Measurements from ENCODE around the gene LAMA3. TPM values are rescaled to one million over a fixed set of nuclear protein-coding genes. Genes with fewer than 3 reads are reported as not detected.

Gene LAMA3
- total RNA-seq, 1 donor, result 5.2 TPM

DNA sequence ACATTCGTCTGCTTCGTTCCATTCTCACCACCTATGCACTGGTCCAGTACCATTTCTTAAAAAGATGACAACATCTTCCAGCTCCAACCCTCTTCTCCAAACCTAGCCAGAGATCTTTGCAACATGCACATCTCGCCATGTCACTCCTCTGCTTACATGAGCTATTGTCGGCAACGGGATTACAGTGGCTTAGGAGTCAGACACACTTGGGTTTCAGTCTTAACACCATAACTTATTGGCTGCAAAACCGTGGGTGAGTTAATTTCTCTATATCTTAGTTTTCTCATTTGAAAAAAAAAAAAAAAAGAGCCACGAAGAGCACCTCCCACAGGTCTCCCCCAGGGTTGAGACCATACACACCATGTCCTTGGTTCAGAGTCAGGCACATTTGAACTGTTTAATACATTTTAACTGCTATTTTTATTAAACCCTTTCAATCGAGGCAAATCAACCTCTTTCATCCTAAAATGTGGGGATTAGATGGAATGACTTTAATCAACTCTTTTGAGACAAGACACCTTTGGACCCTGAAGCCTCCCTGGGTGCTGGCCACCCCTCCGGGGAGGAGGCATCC is 27.4 kb upstream of the LAMA3 start:
- TF ChIP-seq, protein P1, sequence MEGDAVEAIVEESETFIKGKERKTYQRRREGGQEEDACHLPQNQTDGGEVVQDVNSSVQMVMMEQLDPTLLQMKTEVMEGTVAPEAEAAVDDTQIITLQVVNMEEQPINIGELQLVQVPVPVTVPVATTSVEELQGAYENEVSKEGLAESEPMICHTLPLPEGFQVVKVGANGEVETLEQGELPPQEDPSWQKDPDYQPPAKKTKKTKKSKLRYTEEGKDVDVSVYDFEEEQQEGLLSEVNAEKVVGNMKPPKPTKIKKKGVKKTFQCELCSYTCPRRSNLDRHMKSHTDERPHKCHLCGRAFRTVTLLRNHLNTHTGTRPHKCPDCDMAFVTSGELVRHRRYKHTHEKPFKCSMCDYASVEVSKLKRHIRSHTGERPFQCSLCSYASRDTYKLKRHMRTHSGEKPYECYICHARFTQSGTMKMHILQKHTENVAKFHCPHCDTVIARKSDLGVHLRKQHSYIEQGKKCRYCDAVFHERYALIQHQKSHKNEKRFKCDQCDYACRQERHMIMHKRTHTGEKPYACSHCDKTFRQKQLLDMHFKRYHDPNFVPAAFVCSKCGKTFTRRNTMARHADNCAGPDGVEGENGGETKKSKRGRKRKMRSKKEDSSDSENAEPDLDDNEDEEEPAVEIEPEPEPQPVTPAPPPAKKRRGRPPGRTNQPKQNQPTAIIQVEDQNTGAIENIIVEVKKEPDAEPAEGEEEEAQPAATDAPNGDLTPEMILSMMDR (IDR thresholded peaks at IDR 0.05; ENCODE audit: insufficient read depth, low read depth, low read length), result no peak
- DNase-seq (ENCODE audit: low read depth), result no peak
- peak overlapping the region; percentile 48 for H3K4me3 ChIP-seq (ENCODE audit: low read depth, low read length)

DNA sequence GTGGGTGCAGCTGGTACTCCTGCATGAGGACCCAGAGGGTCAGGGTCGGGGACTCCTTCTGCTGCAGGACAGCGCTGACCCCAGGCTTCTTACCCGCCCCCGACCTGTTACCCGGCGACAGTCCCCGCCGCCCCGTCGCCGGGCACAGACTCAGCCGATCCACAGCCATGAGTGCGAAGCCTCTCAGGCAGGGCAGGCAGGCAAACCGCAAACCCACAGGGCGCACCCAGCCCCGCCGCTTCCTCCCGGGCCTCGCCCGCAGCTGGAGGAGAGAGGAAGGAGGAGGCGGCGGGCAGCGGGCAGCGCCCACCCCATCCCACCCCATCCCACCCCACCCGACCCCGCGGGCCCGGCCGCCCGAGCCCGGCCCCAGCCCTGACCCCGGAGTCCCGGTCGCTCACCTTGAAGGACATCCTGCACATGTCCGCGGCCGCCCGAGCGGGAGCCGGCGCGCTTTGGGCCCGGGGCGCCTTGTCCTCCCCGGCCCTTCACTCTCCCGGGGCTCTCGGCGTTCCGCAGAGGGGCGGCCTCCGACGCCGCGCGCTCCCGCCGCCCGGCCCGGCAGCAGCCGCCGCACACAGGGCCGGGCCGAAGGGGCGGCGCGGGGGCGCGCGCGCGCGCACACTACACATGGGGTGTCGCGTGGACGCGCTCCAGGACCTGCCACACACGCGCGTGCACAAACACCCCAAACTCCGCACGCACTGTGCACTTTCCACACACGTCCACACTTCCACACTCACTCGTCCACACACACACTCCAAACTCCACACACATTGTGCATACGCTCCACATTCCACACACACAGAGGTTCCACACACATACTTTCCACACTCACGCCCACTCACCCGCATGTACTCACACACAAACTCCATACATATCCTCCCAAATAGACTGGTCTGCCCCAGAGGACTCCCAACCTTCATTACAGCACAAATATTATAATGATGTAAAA is 26.7 kb upstream of the LAMA3 start, which contains the start of gene ANKRD29:
Gene ANKRD29 (minus strand): TSS at position 603 of the 955 bp plus-strand sequence. CDS start 181 bp downstream, at position 422.
- TF ChIP-seq, protein P1 (IDR thresholded peaks at IDR 0.05; ENCODE audit: insufficient read depth, low read depth, low read length), result no peak
- DNase-seq (ENCODE audit: low read depth), result no peak
- peak within 1 kb of the TSS; percentile 50 for H3K4me3 ChIP-seq (ENCODE audit: low read depth, low read length)

DNA sequence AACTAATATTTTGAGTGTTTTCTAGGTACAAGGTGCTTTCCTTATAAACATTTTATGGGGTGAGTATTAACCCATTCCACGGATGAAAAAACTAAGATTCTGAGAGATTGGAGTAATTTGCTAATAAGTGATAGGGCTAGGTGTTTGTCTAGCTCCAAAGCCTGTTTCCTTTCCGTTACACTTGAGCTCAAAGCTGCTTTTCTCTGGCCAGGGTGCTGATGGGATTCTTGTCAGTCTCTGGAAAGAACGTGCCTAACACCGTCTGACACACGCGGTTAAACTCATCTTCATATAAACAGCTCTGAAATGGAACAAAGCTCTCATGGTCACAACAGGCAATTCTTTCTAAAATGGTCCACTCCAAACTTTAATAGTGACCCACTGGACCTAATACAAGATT is 24.6 kb upstream of the LAMA3 start:
- H3K4me3 ChIP-seq (ENCODE audit: low read depth, low read length), result no peak overlapping the region
- TF ChIP-seq, protein P1 (IDR thresholded peaks at IDR 0.05; ENCODE audit: insufficient read depth, low read depth, low read length), result no peak
- no peak for DNase-seq (ENCODE audit: low read depth)

DNA sequence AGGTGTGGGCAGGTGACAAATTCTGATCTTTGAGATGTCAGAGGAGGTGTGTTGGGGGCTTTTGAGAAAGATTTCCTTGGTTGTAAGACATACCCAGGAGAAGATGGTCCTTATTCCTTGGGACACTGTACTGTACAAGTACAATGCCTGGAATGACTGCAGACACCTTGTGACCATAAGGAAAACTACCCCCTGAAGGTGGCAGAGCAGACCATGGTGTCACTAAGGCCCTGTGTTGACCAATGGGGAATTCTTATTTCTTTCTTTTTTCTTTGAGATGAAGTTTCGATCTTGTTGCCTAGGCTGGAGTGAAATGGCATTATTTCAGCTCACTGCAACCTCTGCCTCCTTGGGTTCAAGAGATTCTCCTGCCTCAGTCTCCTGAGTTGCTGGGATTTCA is 22.1 kb upstream of the LAMA3 start:
- TF ChIP-seq, protein P1 (IDR thresholded peaks at IDR 0.05; ENCODE audit: insufficient read depth, low read depth, low read length), result no peak
- DNase-seq (ENCODE audit: low read depth), result no peak
- H3K4me3 ChIP-seq (ENCODE audit: low read depth, low read length), result no peak overlapping the region

DNA sequence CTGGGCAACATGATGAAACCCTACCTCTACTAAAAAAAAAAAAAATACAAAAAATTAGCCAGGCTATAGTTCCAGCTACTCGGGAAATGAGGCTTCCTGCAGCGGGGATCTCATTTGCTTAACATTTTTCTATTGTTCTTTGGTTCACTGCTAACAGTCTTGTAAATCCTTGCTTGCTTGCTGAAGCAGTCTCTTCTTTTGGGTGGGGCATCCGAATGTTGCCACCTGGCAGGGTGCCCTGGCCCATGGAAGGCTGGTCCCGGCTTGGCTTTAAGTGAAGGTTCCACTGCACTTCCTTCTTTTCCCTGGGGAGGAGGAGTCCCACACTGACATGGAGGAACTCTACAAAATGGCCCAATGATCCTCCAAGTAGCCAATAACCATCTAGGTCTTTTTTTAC is 20.5 kb upstream of the LAMA3 start:
- H3K4me3 ChIP-seq (ENCODE audit: low read depth, low read length), result no peak overlapping the region
- TF ChIP-seq, protein P1 (IDR thresholded peaks at IDR 0.05; ENCODE audit: insufficient read depth, low read depth, low read length), result no peak
- no peak for DNase-seq (ENCODE audit: low read depth)

DNA sequence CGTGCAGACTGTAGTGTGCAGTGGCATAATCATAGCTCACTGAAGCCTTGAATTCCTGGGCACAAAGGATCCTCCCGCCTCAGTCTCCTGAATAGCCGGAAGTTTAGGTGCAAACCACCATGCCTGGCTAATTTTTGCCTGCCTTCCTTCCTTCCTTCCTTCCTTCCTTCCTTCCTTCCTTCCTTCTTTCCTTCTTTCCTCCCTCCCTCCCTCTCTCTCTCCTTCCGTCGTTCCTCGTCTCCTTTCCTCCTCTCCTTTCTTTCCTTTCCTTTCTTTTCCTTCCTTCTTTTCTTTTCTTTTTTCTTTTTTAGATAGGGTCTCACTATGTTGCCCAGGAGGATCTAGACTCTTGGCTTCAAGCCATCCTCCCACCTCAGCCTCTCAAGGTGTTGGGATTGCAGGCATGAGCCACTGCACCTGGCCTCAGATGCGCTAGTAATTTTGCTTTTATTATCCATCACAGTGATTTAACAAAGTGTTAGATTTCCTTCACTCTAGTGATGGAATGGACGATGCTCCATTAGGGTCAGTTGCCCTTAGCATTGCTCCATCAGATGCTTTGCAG is 20.0 kb upstream of the LAMA3 start:
- TF ChIP-seq, protein P1 (IDR thresholded peaks at IDR 0.05; ENCODE audit: insufficient read depth, low read depth, low read length), result no peak
- DNase-seq (ENCODE audit: low read depth), result no peak
- no peak overlapping the region for H3K4me3 ChIP-seq (ENCODE audit: low read depth, low read length)
